Subcutaneous adipose tissue (tissue), 4 donors: Measurements from ENCODE around the gene ZNF660. TPM values are rescaled to one million over a fixed set of nuclear protein-coding genes. Genes with fewer than 3 reads are reported as not detected.

Experiments
- CTCF ChIP-seq: fragments of 450-650 bp; IDR thresholded peaks from one replicate; pipeline ENCODE4 v1.5.1; 2016; ENCODE audit warnings: low read depth, mild to moderate bottlenecking, control low read depth, antibody characterized with exemption, moderate library complexity
- total RNA-seq, 4 donors: library from RNA; depleted of rRNA; stranded (reverse); fragments of >200 nt; gene quantifications; one replicate each; pipeline ENCODE4 v1.1.0, GENCODE V29; 2016

Gene ZNF660
- total RNA-seq, 4 donors from 2014 or later: 1.9 to 3.9 (median 3.6) TPM

GRCh38 chr3:44568561-44568960 lies 16.2 kb upstream of the ZNF660 start:
- TF ChIP-seq CTCF: no peak

GRCh38 chr3:44571024-44571423 lies 13.7 kb upstream of the ZNF660 start:
- TF ChIP-seq CTCF: no peak

- TF ChIP-seq CTCF: no peak
Observed at GRCh38 chr3:44576613-44577012, 8.2 kb upstream of the ZNF660 start.

GRCh38 chr3:44596621-44597020 lies 11.9 kb downstream of the ZNF660 start:
- TF ChIP-seq CTCF: no peak

GRCh38 chr3:44601749-44602148 lies 17.0 kb downstream of the ZNF660 start:
- TF ChIP-seq CTCF: no peak

GRCh38 chr3:44612678-44613077 lies 27.9 kb downstream of the ZNF660 start:
- TF ChIP-seq CTCF: no peak

GRCh38 chr3:44624749-44625480 lies 40.2 kb downstream of the ZNF660 start, which contains the start of gene ZNF197:
ZNF197 (plus strand) TSS chr3:44625036; CDS start chr3:44629155, 4,119 bp downstream.
- TF ChIP-seq CTCF: no peak
